ENCODE data around the gene UBASH3B.

The UBASH3B gene

DNA sequence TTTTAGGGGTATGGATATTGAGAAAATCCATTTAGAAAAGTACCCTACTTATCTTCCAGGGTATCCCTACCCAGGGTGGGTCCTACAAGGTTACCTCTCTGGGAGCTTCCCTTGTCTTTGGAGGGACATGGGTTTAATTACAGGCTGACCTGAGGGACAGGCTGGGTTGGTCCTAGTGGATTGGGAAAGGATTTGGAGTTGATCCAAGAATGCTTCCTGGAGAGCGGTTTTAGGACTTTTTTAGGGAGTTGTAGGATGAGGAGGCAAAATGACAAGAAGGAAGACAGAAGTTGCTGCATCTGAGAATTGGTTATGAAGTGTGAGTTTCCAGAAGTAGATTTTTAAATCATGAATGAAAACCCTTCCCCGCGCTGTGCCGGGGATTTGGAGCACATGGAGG, 121.0 kb downstream of the UBASH3B start:
- H3K4me3 ChIP-seq (ENCODE audit: control insufficient read depth, low read depth, low read length) = no peak overlapping the region
- DNase-seq (ENCODE audit: low read depth) = peak; percentile 51
- TF ChIP-seq CTCF (conservative IDR thresholded peaks at IDR 0.05; ENCODE audit: control insufficient read depth, insufficient read depth, low read depth, low read length) = no peak

- no peak for DNase-seq (ENCODE audit: low read depth)
- no peak for TF ChIP-seq CTCF (conservative IDR thresholded peaks at IDR 0.05; ENCODE audit: control insufficient read depth, insufficient read depth, low read depth, low read length)
- no peak overlapping the region for H3K4me3 ChIP-seq (ENCODE audit: control insufficient read depth, low read depth, low read length)
Measured at GRCh38 chr11:122777343-122777742, 121.8 kb downstream of the UBASH3B start.

DNA sequence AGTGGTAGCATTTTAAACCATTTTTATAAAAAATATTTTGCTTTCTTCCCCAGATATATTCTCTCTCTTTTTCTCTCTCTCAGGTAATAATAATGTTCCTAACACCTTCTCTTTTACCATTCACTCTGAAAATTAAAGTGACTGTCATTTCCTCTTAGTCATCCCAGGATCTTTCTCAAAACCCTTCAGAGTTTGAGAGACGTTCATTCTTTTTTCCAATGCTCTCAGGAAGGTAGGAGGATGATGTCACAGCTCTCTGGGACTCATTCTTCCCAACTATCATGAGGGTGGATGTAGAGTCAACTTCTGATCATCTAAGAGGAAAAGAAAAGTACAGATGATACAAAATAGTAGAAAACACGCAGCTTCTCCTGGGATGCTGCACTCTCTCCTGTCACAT, 122.6 kb downstream of the UBASH3B start:
- peak; percentile 64 for DNase-seq (ENCODE audit: low read depth)
- H3K4me3 ChIP-seq (ENCODE audit: control insufficient read depth, low read depth, low read length) = no peak overlapping the region

DNA sequence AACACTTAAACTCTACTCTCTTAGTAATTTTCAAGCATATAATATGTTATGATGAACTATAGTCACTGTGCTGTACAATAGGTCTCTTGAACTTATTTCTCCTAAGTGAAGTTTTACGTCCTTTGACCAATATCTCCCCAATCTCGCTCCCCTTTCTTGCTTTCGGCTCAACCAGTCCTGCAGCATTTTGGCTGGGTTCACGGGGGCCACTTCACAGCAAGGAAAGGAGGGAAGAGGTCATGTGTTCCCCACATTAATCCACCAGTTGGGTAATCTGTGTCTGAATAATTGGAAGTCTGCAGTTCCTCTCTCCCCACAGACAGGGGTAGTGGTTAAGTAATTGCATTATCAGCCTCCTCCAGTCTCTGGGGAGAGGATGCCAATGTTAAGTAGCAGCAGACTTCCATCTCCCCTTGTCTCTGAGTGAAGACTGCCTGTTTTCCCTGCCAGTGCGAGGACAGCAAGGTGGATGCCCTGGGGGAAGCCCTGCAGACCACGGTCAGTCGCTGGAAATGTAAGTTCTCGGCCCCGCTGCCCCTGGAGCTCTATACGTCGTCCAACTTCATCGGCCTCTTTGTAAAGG, 123.6 kb downstream of the UBASH3B start:
- DNase-seq (ENCODE audit: low read depth) = peak; percentile 61
- no peak overlapping the region for H3K4me3 ChIP-seq (ENCODE audit: control insufficient read depth, low read depth, low read length)
- TF ChIP-seq CTCF (conservative IDR thresholded peaks at IDR 0.05; ENCODE audit: control insufficient read depth, insufficient read depth, low read depth, low read length) = no peak

More for the DNA sequence above, 122.6 kb downstream of the UBASH3B start:
- TF ChIP-seq CTCF (conservative IDR thresholded peaks at IDR 0.05; ENCODE audit: control insufficient read depth, insufficient read depth, low read depth, low read length) = no peak

DNA sequence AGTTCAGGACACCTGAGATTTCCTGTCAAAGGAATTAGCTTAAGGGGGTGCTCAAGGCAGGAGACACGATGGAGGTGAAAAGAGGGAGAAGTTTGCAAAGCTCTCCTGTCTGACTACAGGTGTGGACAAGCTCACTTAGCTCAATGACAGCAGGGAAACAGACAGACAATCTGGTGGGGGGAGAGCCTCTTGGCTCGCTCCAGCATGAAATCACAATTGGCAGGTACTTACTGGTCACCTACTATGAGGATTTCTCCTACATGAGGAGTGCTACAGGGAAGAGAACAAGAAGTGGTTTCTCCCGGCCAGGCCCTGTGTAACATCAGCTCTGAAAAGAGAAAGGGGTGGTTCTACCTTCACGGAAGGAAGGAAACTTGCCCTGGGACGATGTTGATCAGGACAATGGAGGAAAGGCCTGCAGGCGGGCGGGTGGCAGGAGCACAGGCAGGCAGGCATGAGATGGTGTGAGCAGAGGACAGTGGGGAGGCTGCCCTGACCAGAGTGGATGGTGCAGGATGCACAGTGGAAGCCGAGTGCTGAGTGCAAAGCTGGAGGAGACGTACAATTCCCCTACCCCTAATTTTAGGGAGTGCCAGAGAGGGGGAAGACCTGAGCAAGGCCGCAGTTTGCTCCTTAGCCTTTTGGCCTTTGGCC, 124.9 kb downstream of the UBASH3B start:
- no peak for TF ChIP-seq CTCF (conservative IDR thresholded peaks at IDR 0.05; ENCODE audit: control insufficient read depth, insufficient read depth, low read depth, low read length)
- no peak for DNase-seq (ENCODE audit: low read depth)
- H3K4me3 ChIP-seq (ENCODE audit: control insufficient read depth, low read depth, low read length) = no peak overlapping the region

GRCh38 chr11:122781378-122782195, 126.1 kb downstream of the UBASH3B start:
- TF ChIP-seq CTCF (conservative IDR thresholded peaks at IDR 0.05; ENCODE audit: control insufficient read depth, insufficient read depth, low read depth, low read length) = peak; percentile 95
- H3K4me3 ChIP-seq (ENCODE audit: control insufficient read depth, low read depth, low read length) = no peak overlapping the region
- DNase-seq (ENCODE audit: low read depth) = peak; percentile 92
